Keratinocyte (primary cell): ENCODE results near the gene STARD5.

Experiments used
- EZH2 ChIP-seq: IDR thresholded peaks from one replicate; pipeline ENCODE4 v1.6.1; 2012; ENCODE audit warnings: inconsistent platforms, mild to moderate bottlenecking, low read length, moderate library complexity
- TF ChIP-seq, protein P1 (sequence below), 3 experiments: IDR thresholded peaks in 1 of 3; conservative IDR thresholded peaks in 1 of 3; optimal IDR thresholded peaks in 1 of 3; 2 replicates in 2 of 3; 3 replicates in 1 of 3; pipeline versions ENCODE3 to v1.5.1; 2011; ENCODE audit warnings: low read length in 3 of 3, mild to moderate bottlenecking in 3 of 3, moderate library complexity in 2 of 3, control low read depth in 1 of 3, inconsistent platforms in 1 of 3; ENCODE audit not compliant: insufficient read depth in 2 of 3; ENCODE audit errors: extremely low read depth in 1 of 3

GRCh38 chr15:81292523-81293001 is 31.4 kb downstream of the STARD5 start:
- TF ChIP-seq, protein P1, sequence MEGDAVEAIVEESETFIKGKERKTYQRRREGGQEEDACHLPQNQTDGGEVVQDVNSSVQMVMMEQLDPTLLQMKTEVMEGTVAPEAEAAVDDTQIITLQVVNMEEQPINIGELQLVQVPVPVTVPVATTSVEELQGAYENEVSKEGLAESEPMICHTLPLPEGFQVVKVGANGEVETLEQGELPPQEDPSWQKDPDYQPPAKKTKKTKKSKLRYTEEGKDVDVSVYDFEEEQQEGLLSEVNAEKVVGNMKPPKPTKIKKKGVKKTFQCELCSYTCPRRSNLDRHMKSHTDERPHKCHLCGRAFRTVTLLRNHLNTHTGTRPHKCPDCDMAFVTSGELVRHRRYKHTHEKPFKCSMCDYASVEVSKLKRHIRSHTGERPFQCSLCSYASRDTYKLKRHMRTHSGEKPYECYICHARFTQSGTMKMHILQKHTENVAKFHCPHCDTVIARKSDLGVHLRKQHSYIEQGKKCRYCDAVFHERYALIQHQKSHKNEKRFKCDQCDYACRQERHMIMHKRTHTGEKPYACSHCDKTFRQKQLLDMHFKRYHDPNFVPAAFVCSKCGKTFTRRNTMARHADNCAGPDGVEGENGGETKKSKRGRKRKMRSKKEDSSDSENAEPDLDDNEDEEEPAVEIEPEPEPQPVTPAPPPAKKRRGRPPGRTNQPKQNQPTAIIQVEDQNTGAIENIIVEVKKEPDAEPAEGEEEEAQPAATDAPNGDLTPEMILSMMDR (optimal IDR thresholded peaks at IDR 0.05 in 1 of 3, IDR thresholded peaks at IDR 0.05 in 1 of 3, conservative IDR thresholded peaks at IDR 0.05 in 1 of 3; ENCODE audit: extremely low read depth in 1 of 3, insufficient read depth in 2 of 3, low read length in 3 of 3) = no peak
- TF ChIP-seq EZH2 = no peak
